Measurements from ENCODE around the gene TMEM179B. TPM values are rescaled to one million over a fixed set of nuclear protein-coding genes. Genes with fewer than 3 reads are reported as not detected.

Gene TMEM179B
- total and polyA plus RNA-seq, 9 of the 15 experiments (the other 6 are each of a cell fraction or from before 2014, with no cell fraction given): 27.7 to 105 (median 37.0) TPM

DNA sequence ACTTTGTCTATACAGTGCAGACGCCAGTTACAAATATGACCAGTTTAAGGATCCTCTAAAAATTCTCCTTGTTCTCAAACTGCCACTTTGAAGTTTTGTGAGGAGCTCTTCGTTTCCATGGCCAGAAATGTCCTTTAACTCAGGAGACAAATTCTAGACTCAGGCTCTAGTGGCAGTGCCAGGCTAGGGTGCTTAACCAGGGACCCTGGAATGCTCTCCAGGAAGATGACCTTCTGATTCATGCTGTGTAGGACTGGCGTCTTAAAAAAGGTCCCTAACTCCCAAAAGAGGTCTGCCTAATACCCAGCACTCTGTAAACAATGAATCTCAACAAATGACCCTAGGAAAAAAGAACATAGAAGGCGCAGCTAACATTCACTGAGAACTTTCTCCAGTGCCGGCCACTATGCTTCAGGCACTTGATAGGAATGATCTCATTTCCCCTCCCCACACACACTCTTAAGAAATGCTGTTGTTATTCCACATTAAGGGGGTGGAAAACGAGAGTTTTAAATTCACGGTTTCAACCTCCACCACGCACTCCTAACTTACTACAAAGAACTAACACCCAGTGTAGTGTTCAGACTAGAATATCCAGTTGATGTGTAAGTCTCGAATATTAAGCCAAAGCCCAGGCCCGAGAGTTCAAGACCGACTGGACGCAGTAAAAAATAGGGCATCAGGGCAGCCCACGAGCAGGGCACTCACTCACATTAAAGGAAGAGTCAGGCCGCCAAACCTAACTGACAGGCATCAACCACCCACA lies 17.3 kb downstream of the TMEM179B start (continued):
- TF ChIP-seq, protein P1, sequence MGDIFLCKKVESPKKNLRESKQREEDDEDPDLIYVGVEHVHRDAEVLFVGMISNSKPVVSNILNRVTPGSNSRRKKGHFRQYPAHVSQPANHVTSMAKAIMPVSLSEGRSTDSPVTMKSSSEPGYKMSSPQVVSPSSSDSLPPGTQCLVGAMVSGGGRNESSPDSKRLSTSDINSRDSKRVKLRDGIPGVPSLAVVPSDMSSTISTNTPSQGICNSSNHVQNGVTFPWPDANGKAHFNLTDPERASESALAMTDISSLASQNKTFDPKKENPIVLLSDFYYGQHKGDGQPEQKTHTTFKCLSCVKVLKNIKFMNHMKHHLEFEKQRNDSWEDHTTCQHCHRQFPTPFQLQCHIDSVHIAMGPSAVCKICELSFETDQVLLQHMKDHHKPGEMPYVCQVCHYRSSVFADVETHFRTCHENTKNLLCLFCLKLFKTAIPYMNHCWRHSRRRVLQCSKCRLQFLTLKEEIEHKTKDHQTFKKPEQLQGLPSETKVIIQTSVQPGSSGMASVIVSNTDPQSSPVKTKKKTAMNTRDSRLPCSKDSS (IDR thresholded peaks at IDR 0.05; ENCODE audit: low read depth, partially characterized antibody): no peak
- TF ChIP-seq, protein P2, sequence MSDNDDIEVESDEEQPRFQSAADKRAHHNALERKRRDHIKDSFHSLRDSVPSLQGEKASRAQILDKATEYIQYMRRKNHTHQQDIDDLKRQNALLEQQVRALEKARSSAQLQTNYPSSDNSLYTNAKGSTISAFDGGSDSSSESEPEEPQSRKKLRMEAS (CRISPR knock-in tag; IDR thresholded peaks at IDR 0.05): no peak
- no peak for TF ChIP-seq SUPT5H (IDR thresholded peaks at IDR 0.05)
- TF ChIP-seq ZNF274 (IDR thresholded peaks at IDR 0.05; ENCODE audit: borderline replicate concordance, low read depth, low read length): no peak
- no peak for TF ChIP-seq SMAD1 (IDR thresholded peaks at IDR 0.05; ENCODE audit: low read depth, low read length, partially characterized antibody)
- TF ChIP-seq GTF2E2 (tag; IDR thresholded peaks at IDR 0.05): peak; percentile 57
- no peak for TF ChIP-seq RFX7 (CRISPR knock-in tag; IDR thresholded peaks at IDR 0.05)
- TF ChIP-seq NFYB (IDR thresholded peaks at IDR 0.05; ENCODE audit: extremely low read depth, insufficient read length): no peak
- TF ChIP-seq ESRRA (IDR thresholded peaks at IDR 0.05; ENCODE audit: borderline replicate concordance, low read depth): no peak
- TF ChIP-seq, protein P3, sequence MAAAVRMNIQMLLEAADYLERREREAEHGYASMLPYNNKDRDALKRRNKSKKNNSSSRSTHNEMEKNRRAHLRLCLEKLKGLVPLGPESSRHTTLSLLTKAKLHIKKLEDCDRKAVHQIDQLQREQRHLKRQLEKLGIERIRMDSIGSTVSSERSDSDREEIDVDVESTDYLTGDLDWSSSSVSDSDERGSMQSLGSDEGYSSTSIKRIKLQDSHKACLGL (CRISPR knock-in tag; IDR thresholded peaks at IDR 0.05; ENCODE audit: borderline replicate concordance, poor library complexity, severe bottlenecking): no peak
- no peak for TF ChIP-seq STAT5B (CRISPR knock-in tag; IDR thresholded peaks at IDR 0.05)
- TF ChIP-seq, protein P4, sequence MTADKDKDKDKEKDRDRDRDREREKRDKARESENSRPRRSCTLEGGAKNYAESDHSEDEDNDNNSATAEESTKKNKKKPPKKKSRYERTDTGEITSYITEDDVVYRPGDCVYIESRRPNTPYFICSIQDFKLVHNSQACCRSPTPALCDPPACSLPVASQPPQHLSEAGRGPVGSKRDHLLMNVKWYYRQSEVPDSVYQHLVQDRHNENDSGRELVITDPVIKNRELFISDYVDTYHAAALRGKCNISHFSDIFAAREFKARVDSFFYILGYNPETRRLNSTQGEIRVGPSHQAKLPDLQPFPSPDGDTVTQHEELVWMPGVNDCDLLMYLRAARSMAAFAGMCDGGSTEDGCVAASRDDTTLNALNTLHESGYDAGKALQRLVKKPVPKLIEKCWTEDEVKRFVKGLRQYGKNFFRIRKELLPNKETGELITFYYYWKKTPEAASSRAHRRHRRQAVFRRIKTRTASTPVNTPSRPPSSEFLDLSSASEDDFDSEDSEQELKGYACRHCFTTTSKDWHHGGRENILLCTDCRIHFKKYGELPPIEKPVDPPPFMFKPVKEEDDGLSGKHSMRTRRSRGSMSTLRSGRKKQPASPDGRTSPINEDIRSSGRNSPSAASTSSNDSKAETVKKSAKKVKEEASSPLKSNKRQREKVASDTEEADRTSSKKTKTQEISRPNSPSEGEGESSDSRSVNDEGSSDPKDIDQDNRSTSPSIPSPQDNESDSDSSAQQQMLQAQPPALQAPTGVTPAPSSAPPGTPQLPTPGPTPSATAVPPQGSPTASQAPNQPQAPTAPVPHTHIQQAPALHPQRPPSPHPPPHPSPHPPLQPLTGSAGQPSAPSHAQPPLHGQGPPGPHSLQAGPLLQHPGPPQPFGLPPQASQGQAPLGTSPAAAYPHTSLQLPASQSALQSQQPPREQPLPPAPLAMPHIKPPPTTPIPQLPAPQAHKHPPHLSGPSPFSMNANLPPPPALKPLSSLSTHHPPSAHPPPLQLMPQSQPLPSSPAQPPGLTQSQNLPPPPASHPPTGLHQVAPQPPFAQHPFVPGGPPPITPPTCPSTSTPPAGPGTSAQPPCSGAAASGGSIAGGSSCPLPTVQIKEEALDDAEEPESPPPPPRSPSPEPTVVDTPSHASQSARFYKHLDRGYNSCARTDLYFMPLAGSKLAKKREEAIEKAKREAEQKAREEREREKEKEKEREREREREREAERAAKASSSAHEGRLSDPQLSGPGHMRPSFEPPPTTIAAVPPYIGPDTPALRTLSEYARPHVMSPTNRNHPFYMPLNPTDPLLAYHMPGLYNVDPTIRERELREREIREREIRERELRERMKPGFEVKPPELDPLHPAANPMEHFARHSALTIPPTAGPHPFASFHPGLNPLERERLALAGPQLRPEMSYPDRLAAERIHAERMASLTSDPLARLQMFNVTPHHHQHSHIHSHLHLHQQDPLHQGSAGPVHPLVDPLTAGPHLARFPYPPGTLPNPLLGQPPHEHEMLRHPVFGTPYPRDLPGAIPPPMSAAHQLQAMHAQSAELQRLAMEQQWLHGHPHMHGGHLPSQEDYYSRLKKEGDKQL (CRISPR knock-in tag; IDR thresholded peaks at IDR 0.05; ENCODE audit: borderline replicate concordance): no peak
- no peak for TF ChIP-seq TOE1 (IDR thresholded peaks at IDR 0.05; ENCODE audit: borderline replicate concordance)
- TF ChIP-seq TOE1 (CRISPR knock-in tag; IDR thresholded peaks at IDR 0.05; ENCODE audit: borderline replicate concordance, low read depth): no peak
- TF ChIP-seq DIDO1 (tag; IDR thresholded peaks at IDR 0.05; ENCODE audit: low read depth): no peak
